Smooth muscle cell (in vitro differentiated cells): ENCODE results near the gene ANKRD24. TPM values are rescaled to one million over a fixed set of nuclear protein-coding genes. Genes with fewer than 3 reads are reported as not detected.

ENCODE experiments used
- DNase-seq: peaks from one replicate; lab custom pipeline; 2025; ENCODE audit not compliant: unreplicated experiment; lab: John Stamatoyannopoulos, UW
- H2AFZ ChIP-seq: fragments of 200-600 bp; sonication (generic); 2 replicates; pipeline ENCODE4 v1.6.0; 2016; ENCODE audit warnings: antibody characterized with exemption, low read depth, mild to moderate bottlenecking
- H3F3A ChIP-seq: fragments of 200-600 bp; sonication (generic); 2 replicates; pipeline ENCODE4 v1.6.0; 2017; ENCODE audit warnings: antibody characterized with exemption, low read depth
- H3K27ac ChIP-seq: fragments of 200-600 bp; sonication (generic); 2 replicates; pipeline ENCODE4 v1.5.1; 2016; ENCODE audit warnings: low read depth, mild to moderate bottlenecking
- H3K27me3 ChIP-seq: fragments of 200-600 bp; sonication (generic); 2 replicates; pipeline ENCODE4 v1.6.1; 2016; ENCODE audit warnings: low read depth, mild to moderate bottlenecking
- H3K36me3 ChIP-seq: fragments of 200-600 bp; sonication (generic); 2 replicates; pipeline ENCODE4 v1.5.1; 2016; ENCODE audit warnings: low read depth
- H3K4me1 ChIP-seq: fragments of 200-600 bp; sonication (generic); 2 replicates; pipeline ENCODE4 v1.5.1; 2016; ENCODE audit warnings: low read depth
- H3K4me2 ChIP-seq: fragments of 200-600 bp; sonication (generic); 2 replicates; pipeline ENCODE4 v1.6.0; 2016; ENCODE audit warnings: mild to moderate bottlenecking
- H3K4me3 ChIP-seq: fragments of 200-600 bp; sonication (generic); 2 replicates; pipeline ENCODE4 v1.5.1; 2016; ENCODE audit warnings: mild to moderate bottlenecking
- H3K79me2 ChIP-seq: fragments of 200-600 bp; sonication (generic); 2 replicates; pipeline ENCODE4 v1.6.0; 2016; ENCODE audit warnings: low read depth, mild to moderate bottlenecking
- H3K9ac ChIP-seq: fragments of 200-600 bp; sonication (generic); 2 replicates; pipeline ENCODE4 v1.6.0; 2016; ENCODE audit warnings: low read depth
- H3K9me3 ChIP-seq: fragments of 200-600 bp; sonication (generic); replicated peaks from 2 replicates; pipeline ENCODE4 v1.5.1; 2016; ENCODE audit warnings: low read depth
- H4K20me1 ChIP-seq: fragments of 200-600 bp; sonication (generic); 2 replicates; pipeline ENCODE4 v1.6.0; 2016; ENCODE audit warnings: low read depth
- CTCF ChIP-seq: fragments of 200-600 bp; sonication (generic); IDR thresholded peaks from 2 replicates; pipeline ENCODE4 v1.5.1; 2017; ENCODE audit warnings: borderline replicate concordance, mild to moderate bottlenecking, antibody characterized with exemption; ENCODE audit not compliant: insufficient read depth, poor library complexity, severe bottlenecking
- WGBS: methylation state at CpG from one replicate; pipeline ENCODE4 v1.1.7; 2016; ENCODE audit warnings: low lambda C conversion rate; 5-methylcytosine and 5-hydroxymethylcytosine counted together
- polyA plus RNA-seq: library from polyadenylated mRNA; unstranded; fragments of >200 nt; fragmentation: Nextera tagmentation; extraction: Ambion mirVana; gene quantifications from 2 replicates; pipeline ENCODE4 v1.2.1, GENCODE V29; 2016
- total RNA-seq: library from RNA; depleted of rRNA; stranded (reverse); fragments of >200 nt; gene quantifications from 2 replicates; pipeline ENCODE4 v1.2.3, GENCODE V29; 2014

ANKRD24 gene
- total and polyA plus RNA-seq, 2 experiments from 2014 or later = 1.5 TPM; not detected in 1

GRCh38 chr19:4200940-4201542, 18.6 kb downstream of the ANKRD24 start:
- Histone ChIP-seq H3K9ac (no peak overlapping the region), H3K27me3 (peaks cover 53% of the 10 kb centered on the region), H3K4me3 (no peak overlapping the region), H2AFZ (no peak overlapping the region), H3K36me3 (no peaks in the 10 kb centered on the region), H3K4me2 (no peak overlapping the region), H3K79me2 (no peaks in the 10 kb centered on the region), H3K9me3 (no peaks in the 10 kb centered on the region), H3K4me1 (no peaks in the 10 kb centered on the region), H3K27ac (no peak overlapping the region), H3F3A (no peaks in the 10 kb centered on the region), H4K20me1 (no peaks in the 10 kb centered on the region)
- 82% methylated on average over 2 of the region's 2 CpGs for WGBS
- TF ChIP-seq CTCF = no peak
- no peak for DNase-seq

GRCh38 chr19:4201798-4202197, 19.3 kb downstream of the ANKRD24 start:
- no peak for TF ChIP-seq CTCF
- no peak for DNase-seq
- Histone ChIP-seq H3K9ac (no peak overlapping the region), H3F3A (no peaks in the 10 kb centered on the region), H3K4me2 (no peak overlapping the region), H2AFZ (no peak overlapping the region), H3K4me3 (no peak overlapping the region), H3K79me2 (no peaks in the 10 kb centered on the region), H3K27ac (no peak overlapping the region), H3K27me3 (peaks cover 50% of the 10 kb centered on the region), H3K4me1 (no peaks in the 10 kb centered on the region), H3K9me3 (no peaks in the 10 kb centered on the region), H4K20me1 (no peaks in the 10 kb centered on the region), H3K36me3 (no peaks in the 10 kb centered on the region)
- WGBS = 92% methylated on average over 4 of the region's 4 CpGs

- Histone ChIP-seq H3K4me3 (no peak overlapping the region), H3K27ac (no peak overlapping the region), H3K4me2 (no peak overlapping the region), H3K9ac (no peak overlapping the region), H3K36me3 (no peaks in the 10 kb centered on the region), H3K27me3 (peaks cover 3% of the 10 kb centered on the region), H3F3A (no peaks in the 10 kb centered on the region), H2AFZ (no peak overlapping the region), H3K9me3 (no peaks in the 10 kb centered on the region), H4K20me1 (no peaks in the 10 kb centered on the region), H3K4me1 (no peaks in the 10 kb centered on the region), H3K79me2 (no peaks in the 10 kb centered on the region)
- WGBS = 87% methylated on average over 10 of the region's 10 CpGs
- TF ChIP-seq CTCF = no peak
- no peak for DNase-seq
Measured at GRCh38 chr19:4206818-4207484, 24.5 kb downstream of the ANKRD24 start.
